Retinal pigment epithelial cell (primary cell): ENCODE results near the gene PCK2.

Experiments
- DNase-seq: peaks from one replicate; pipeline ENCODE4 v3.0.0-alpha.2; 2010; ENCODE audit warnings: low read depth
- H3K4me3 ChIP-seq: 2 replicates; pipeline ENCODE4 v1.5.1; 2011; ENCODE audit warnings: mild to moderate bottlenecking, low read length, control low read depth, moderate library complexity
- CTCF ChIP-seq: conservative IDR thresholded peaks from 2 replicates; pipeline ENCODE4 v1.5.1; 2011; ENCODE audit warnings: low read depth, low read length, control low read depth, inconsistent platforms

PCK2 gene

GRCh38 chr14:24114532-24115421 is 20.7 kb downstream of the PCK2 start, which contains the start of the genes DCAF11 and NRL:
Gene DCAF11 (plus strand): TSS chr14:24114777. CDS start chr14:24115595, 818 bp downstream.
Gene NRL (minus strand): TSS chr14:24114949. CDS start chr14:24082848, 32,101 bp downstream.
- H3K4me3 ChIP-seq: peak within 1 kb of the TSS; percentile 94
- no peak for TF ChIP-seq CTCF
- peak; percentile 99 for DNase-seq

GRCh38 chr14:24115422-24116127 is 21.5 kb downstream of the PCK2 start:
- no peak for TF ChIP-seq CTCF
- H3K4me3 ChIP-seq: peak overlapping the region; percentile 94
- no peak for DNase-seq

- DNase-seq: no peak
- H3K4me3 ChIP-seq: no peak overlapping the region
- no peak for TF ChIP-seq CTCF
These were observed 22.2 kb downstream of the PCK2 start for GRCh38 chr14:24116128-24116814.

- TF ChIP-seq CTCF: no peak
- no peak overlapping the region for H3K4me3 ChIP-seq
- DNase-seq: no peak
These were observed 23.1 kb downstream of the PCK2 start for GRCh38 chr14:24117179-24117578.

GRCh38 chr14:24119691-24120090 is 25.6 kb downstream of the PCK2 start:
- TF ChIP-seq CTCF: no peak
- no peak overlapping the region for H3K4me3 ChIP-seq
- no peak for DNase-seq

GRCh38 chr14:24121210-24121609 is 27.1 kb downstream of the PCK2 start:
- DNase-seq: no peak
- no peak for TF ChIP-seq CTCF
- H3K4me3 ChIP-seq: no peak overlapping the region
